A549 (cell line): ENCODE measurements around the gene C20orf204. TPM values are rescaled to one million over a fixed set of nuclear protein-coding genes. Genes with fewer than 3 reads are reported as not detected.

Experiments used
- ATAC-seq, 2 experiments: fragments of 200-7000 bp in 1 of 2; fragments of >200 bp in 1 of 2; cut with Nextera tagmentation in 1 of 2; cut with Tn5 transposase in 1 of 2; 3 replicates each; pipeline versions ENCODE4 v1.8.0 to v1.9.1; 2018 to 2020; ENCODE audit warnings: mild to moderate bottlenecking in 1 of 2, moderate library complexity in 1 of 2
- CTCF ChIA-PET: fragments of 300-600 bp; sonication (Branson Sonifier 250); formaldehyde crosslinking; extraction: SDS; loops from one replicate; lab custom pipeline; 2021; ENCODE audit warnings: antibody characterized with exemption, inconsistent platforms; lab: Yijun Ruan, JAX
- POLR2A ChIA-PET: fragments of 350-600 bp; formaldehyde crosslinking; extraction: SDS; loops from one replicate; lab custom pipeline; 2021; ENCODE audit warnings: antibody characterized with exemption, inconsistent platforms; lab: Yijun Ruan, JAX
- DNase-seq, 2 experiments: peaks; one replicate each; pipeline versions ENCODE4 v3.0.0 to v3.0.0-alpha.2; 2011 to 2016; ENCODE audit warnings: low read depth in 1 of 2, low spot score in 1 of 2
- FAIRE-seq: peaks from 2 replicates; lab custom pipeline; 2011; peaks lifted over from hg19 to GRCh38; lab: Jason Lieb, UNC
- H3K27ac ChIP-seq, 2 experiments: fragments of >200 bp; sonication (Bioruptor Twin); formaldehyde crosslinking; 3 replicates each; pipeline ENCODE4 v1.5.1; 2016 to 2017
- H3K4me1 ChIP-seq: fragments of >200 bp; sonication (Bioruptor Twin); formaldehyde crosslinking; 3 replicates; pipeline ENCODE4 v1.6.1; 2016
- H3K4me2 ChIP-seq: fragments of >200 bp; sonication (Bioruptor Twin); formaldehyde crosslinking; 3 replicates; pipeline ENCODE4 v1.6.1; 2016
- H3K4me3 ChIP-seq: fragments of >200 bp; sonication (Bioruptor Twin); formaldehyde crosslinking; 3 replicates; pipeline ENCODE4 v1.5.1; 2016
- H3K9me3 ChIP-seq: fragments of >200 bp; sonication (Bioruptor Twin); formaldehyde crosslinking; 3 replicates; pipeline ENCODE4 v1.6.1; 2016
- CBX8 ChIP-seq: fragments of 200-600 bp; sonication (generic); IDR thresholded peaks from 2 replicates; pipeline ENCODE4 v1.6.1; 2016
- CEBPB ChIP-seq, 2 experiments: fragments of >200 bp in 1 of 2; sonication (Bioruptor Twin) in 1 of 2; formaldehyde crosslinking in 1 of 2; IDR thresholded peaks; 2 replicates each; pipeline ENCODE4 v1.6.1; 2012 to 2016
- HDAC2 ChIP-seq: fragments of 200-600 bp; sonication (generic); IDR thresholded peaks from 2 replicates; pipeline ENCODE4 v1.6.1; 2016
- HOXB13 ChIP-seq: fragments of 250-450 bp; sonication (Bioruptor Pico); IDR thresholded peaks from 2 replicates; pipeline ENCODE4 v1.5.0; 2020; ENCODE audit warnings: low read depth, mild to moderate bottlenecking, moderate library complexity
- KDM5A ChIP-seq: fragments of 200-600 bp; sonication (generic); IDR thresholded peaks from 2 replicates; pipeline ENCODE4 v1.6.1; 2016; ENCODE audit warnings: antibody characterized with exemption, mild to moderate bottlenecking
- MYC ChIP-seq: IDR thresholded peaks from 2 replicates; pipeline ENCODE4 v1.6.1; 2012; ENCODE audit warnings: mild to moderate bottlenecking, inconsistent platforms, low read length, improper control_type of control experiment, borderline replicate concordance
- NR3C1 ChIP-seq: fragments of >200 bp; sonication (Bioruptor Twin); formaldehyde crosslinking; IDR thresholded peaks from 3 replicates; pipeline ENCODE4 v1.6.1; 2017
- POLR2A ChIP-seq: IDR thresholded peaks from 2 replicates; pipeline ENCODE4 v1.6.1; 2012; ENCODE audit warnings: mild to moderate bottlenecking, low read length
- RARB ChIP-seq: fragments of 250-450 bp; sonication (Bioruptor Pico); IDR thresholded peaks from 2 replicates; pipeline ENCODE4 v1.8.0; 2021; ENCODE audit warnings: mild to moderate bottlenecking, moderate library complexity
- RCOR1 ChIP-seq: fragments of 150-350 bp; IDR thresholded peaks from 2 replicates; pipeline ENCODE4 v1.6.1; 2014; ENCODE audit warnings: antibody characterized with exemption, low read length, low read depth
- SMC3 ChIP-seq: fragments of >200 bp; sonication (Bioruptor Twin); formaldehyde crosslinking; IDR thresholded peaks from 3 replicates; pipeline ENCODE4 v1.6.1; 2018; ENCODE audit warnings: inconsistent platforms
- TFCP2L1 ChIP-seq: fragments of 250-450 bp; sonication (Bioruptor Pico); IDR thresholded peaks from 2 replicates; pipeline ENCODE4 v1.5.0; 2021; ENCODE audit warnings: mild to moderate bottlenecking
- TP53 ChIP-seq: fragments of 250-450 bp; sonication (Bioruptor Pico); IDR thresholded peaks from 2 replicates; pipeline ENCODE4 v1.5.0; 2021; ENCODE audit warnings: mild to moderate bottlenecking, moderate library complexity
- ZC3H11A ChIP-seq: fragments of 450-650 bp; IDR thresholded peaks from 2 replicates; pipeline ENCODE4 v1.6.1; 2014; ENCODE audit warnings: antibody characterized with exemption, mild to moderate bottlenecking
- WGBS: methylation state at CpG from one replicate; pipeline ENCODE4 v1.1.6; 2017; ENCODE audit errors: missing lambda C conversion rate; 5-methylcytosine and 5-hydroxymethylcytosine counted together
- polyA plus RNA-seq, 4 experiments: library from polyadenylated mRNA; depleted of rRNA in 3 of 4; stranded (reverse); fragments of >200 nt; fragmentation: RNase III in 1 of 4; extraction: RNeasy Plus Mini Kit Qiagen cat#74134 plus additional on column Dnase treatment in 1 of 4; gene quantifications; 2 replicates in 3 of 4; 3 replicates in 1 of 4; pipeline ENCODE4 v1.2.3, GENCODE V29; 2011 to 2017
- TF ChIP-seq, protein P1 (sequence below): fragments of 450-650 bp; IDR thresholded peaks from 2 replicates; pipeline ENCODE4 v1.6.1; 2014; ENCODE audit warnings: antibody characterized with exemption
- TF ChIP-seq, protein P2 (sequence below): fragments of >200 bp; sonication (Bioruptor Twin); formaldehyde crosslinking; IDR thresholded peaks from 3 replicates; pipeline ENCODE4 v1.6.1; 2016
- TF ChIP-seq, protein P3 (sequence below): fragments of >200 bp; sonication (Bioruptor Twin); formaldehyde crosslinking; IDR thresholded peaks from 3 replicates; pipeline ENCODE4 v1.5.1; 2016
- TF ChIP-seq, protein P4 (sequence below): fragments of 200-600 bp; sonication (generic); IDR thresholded peaks from 2 replicates; pipeline ENCODE4 v1.6.1; 2016; ENCODE audit warnings: antibody characterized with exemption, mild to moderate bottlenecking, moderate library complexity
- TF ChIP-seq, protein P5 (sequence below): IDR thresholded peaks from 2 replicates; pipeline ENCODE4 v1.6.1; 2012; ENCODE audit warnings: low read depth, borderline replicate concordance
- TF ChIP-seq, protein P6 (sequence below): IDR thresholded peaks from 2 replicates; pipeline ENCODE4 v1.6.1; 2012

Gene C20orf204
- polyA plus RNA-seq, 2 of the 4 experiments (the other 2 are of a cell fraction): 0.21 to 0.59 TPM

DNA sequence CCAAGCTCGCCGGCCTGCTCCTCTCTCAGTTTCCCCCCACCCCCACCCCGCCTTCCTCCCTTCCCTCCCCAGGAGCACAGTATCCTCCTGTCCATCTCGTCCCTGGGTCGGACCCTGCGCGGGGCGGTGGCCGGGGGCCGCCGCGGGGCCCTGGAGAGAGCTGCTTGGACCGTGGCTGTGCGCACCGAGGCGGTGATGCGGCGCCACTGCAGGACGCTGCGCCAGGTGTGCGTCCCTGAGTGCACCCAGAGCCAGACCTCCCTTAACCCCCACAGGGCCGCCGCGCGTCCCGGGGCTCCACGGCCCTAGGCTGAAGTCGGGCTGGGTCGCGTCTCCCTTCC lies 2.2 kb downstream of the C20orf204 start:
- no CpG with 5 or more reads among the region's 30 CpGs for WGBS
- no peaks in the 10 kb centered on the region for H3K9me3 ChIP-seq
- no peak for FAIRE-seq
- H3K4me2 ChIP-seq: peak overlapping the region; percentile 80
- H3K27ac ChIP-seq: peak overlapping the region; percentile 75 to 92
- ATAC-seq: peak; percentile 47 to 64
- ChIA-PET CTCF (interaction anchor here (0.6 to 7.1 kb wide), 38 partner anchors 8 to 500 kb away, joined by 3 to 143 read pairs (median 10); partner anchors contain the start of genes LKAAEAR1, OPRL1, PRPF6 and PTK6), POLR2A (interaction anchor here (0.7 to 1.8 kb wide), 8 partner anchors 8 to 500 kb away, joined by 3 to 17 read pairs (median 4); partner anchors contain the start of genes ARFRP1, PRPF6, PTK6 and TCEA2)
- H3K4me1 ChIP-seq: peaks cover 13% of the 10 kb centered on the region; the same call in 2 of the 3 replicates
- no peak for DNase-seq
- H3K4me3 ChIP-seq: peak overlapping the region; percentile 48
- no peak for TF ChIP-seq SMC3
- TF ChIP-seq MYC: no peak
- TF ChIP-seq, protein P1, sequence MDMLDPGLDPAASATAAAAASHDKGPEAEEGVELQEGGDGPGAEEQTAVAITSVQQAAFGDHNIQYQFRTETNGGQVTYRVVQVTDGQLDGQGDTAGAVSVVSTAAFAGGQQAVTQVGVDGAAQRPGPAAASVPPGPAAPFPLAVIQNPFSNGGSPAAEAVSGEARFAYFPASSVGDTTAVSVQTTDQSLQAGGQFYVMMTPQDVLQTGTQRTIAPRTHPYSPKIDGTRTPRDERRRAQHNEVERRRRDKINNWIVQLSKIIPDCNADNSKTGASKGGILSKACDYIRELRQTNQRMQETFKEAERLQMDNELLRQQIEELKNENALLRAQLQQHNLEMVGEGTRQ: no peak
- TF ChIP-seq KDM5A: no peak
- no peak for TF ChIP-seq CBX8
- TF ChIP-seq, protein P2, sequence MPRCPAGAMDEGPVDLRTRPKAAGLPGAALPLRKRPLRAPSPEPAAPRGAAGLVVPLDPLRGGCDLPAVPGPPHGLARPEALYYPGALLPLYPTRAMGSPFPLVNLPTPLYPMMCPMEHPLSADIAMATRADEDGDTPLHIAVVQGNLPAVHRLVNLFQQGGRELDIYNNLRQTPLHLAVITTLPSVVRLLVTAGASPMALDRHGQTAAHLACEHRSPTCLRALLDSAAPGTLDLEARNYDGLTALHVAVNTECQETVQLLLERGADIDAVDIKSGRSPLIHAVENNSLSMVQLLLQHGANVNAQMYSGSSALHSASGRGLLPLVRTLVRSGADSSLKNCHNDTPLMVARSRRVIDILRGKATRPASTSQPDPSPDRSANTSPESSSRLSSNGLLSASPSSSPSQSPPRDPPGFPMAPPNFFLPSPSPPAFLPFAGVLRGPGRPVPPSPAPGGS: no peak
- no peak for TF ChIP-seq HDAC2
- no peak for TF ChIP-seq CEBPB (IDR thresholded peaks at IDR 0.05)
- TF ChIP-seq, protein P3, sequence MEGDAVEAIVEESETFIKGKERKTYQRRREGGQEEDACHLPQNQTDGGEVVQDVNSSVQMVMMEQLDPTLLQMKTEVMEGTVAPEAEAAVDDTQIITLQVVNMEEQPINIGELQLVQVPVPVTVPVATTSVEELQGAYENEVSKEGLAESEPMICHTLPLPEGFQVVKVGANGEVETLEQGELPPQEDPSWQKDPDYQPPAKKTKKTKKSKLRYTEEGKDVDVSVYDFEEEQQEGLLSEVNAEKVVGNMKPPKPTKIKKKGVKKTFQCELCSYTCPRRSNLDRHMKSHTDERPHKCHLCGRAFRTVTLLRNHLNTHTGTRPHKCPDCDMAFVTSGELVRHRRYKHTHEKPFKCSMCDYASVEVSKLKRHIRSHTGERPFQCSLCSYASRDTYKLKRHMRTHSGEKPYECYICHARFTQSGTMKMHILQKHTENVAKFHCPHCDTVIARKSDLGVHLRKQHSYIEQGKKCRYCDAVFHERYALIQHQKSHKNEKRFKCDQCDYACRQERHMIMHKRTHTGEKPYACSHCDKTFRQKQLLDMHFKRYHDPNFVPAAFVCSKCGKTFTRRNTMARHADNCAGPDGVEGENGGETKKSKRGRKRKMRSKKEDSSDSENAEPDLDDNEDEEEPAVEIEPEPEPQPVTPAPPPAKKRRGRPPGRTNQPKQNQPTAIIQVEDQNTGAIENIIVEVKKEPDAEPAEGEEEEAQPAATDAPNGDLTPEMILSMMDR: no peak
- TF ChIP-seq RCOR1: no peak
- TF ChIP-seq, protein P4, sequence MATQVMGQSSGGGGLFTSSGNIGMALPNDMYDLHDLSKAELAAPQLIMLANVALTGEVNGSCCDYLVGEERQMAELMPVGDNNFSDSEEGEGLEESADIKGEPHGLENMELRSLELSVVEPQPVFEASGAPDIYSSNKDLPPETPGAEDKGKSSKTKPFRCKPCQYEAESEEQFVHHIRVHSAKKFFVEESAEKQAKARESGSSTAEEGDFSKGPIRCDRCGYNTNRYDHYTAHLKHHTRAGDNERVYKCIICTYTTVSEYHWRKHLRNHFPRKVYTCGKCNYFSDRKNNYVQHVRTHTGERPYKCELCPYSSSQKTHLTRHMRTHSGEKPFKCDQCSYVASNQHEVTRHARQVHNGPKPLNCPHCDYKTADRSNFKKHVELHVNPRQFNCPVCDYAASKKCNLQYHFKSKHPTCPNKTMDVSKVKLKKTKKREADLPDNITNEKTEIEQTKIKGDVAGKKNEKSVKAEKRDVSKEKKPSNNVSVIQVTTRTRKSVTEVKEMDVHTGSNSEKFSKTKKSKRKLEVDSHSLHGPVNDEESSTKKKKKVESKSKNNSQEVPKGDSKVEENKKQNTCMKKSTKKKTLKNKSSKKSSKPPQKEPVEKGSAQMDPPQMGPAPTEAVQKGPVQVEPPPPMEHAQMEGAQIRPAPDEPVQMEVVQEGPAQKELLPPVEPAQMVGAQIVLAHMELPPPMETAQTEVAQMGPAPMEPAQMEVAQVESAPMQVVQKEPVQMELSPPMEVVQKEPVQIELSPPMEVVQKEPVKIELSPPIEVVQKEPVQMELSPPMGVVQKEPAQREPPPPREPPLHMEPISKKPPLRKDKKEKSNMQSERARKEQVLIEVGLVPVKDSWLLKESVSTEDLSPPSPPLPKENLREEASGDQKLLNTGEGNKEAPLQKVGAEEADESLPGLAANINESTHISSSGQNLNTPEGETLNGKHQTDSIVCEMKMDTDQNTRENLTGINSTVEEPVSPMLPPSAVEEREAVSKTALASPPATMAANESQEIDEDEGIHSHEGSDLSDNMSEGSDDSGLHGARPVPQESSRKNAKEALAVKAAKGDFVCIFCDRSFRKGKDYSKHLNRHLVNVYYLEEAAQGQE: no peak
- no peak for TF ChIP-seq TP53 (CRISPR knock-in tag)
- no peak for TF ChIP-seq RARB (CRISPR knock-in tag)
- no peak for TF ChIP-seq ZC3H11A
- no peak for TF ChIP-seq POLR2A
- TF ChIP-seq TFCP2L1 (CRISPR knock-in tag): no peak
- TF ChIP-seq, protein P5, sequence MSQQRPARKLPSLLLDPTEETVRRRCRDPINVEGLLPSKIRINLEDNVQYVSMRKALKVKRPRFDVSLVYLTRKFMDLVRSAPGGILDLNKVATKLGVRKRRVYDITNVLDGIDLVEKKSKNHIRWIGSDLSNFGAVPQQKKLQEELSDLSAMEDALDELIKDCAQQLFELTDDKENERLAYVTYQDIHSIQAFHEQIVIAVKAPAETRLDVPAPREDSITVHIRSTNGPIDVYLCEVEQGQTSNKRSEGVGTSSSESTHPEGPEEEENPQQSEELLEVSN: no peak
- TF ChIP-seq, protein P6, sequence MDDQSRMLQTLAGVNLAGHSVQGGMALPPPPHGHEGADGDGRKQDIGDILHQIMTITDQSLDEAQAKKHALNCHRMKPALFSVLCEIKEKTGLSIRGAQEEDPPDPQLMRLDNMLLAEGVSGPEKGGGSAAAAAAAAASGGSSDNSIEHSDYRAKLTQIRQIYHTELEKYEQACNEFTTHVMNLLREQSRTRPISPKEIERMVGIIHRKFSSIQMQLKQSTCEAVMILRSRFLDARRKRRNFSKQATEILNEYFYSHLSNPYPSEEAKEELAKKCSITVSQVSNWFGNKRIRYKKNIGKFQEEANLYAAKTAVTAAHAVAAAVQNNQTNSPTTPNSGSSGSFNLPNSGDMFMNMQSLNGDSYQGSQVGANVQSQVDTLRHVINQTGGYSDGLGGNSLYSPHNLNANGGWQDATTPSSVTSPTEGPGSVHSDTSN: no peak
- no peak for TF ChIP-seq HOXB13 (CRISPR knock-in tag)
- TF ChIP-seq NR3C1: no peak
- TF ChIP-seq, all 56 proteins: peak for 0
